ENCODE results near the gene ZNF264. TPM values are rescaled to one million over a fixed set of nuclear protein-coding genes. Genes with fewer than 3 reads are reported as not detected.

ZNF264 gene
- total and polyA plus RNA-seq, 2 donors from 2014 or later: 4.0 to 52.3 TPM

DNA sequence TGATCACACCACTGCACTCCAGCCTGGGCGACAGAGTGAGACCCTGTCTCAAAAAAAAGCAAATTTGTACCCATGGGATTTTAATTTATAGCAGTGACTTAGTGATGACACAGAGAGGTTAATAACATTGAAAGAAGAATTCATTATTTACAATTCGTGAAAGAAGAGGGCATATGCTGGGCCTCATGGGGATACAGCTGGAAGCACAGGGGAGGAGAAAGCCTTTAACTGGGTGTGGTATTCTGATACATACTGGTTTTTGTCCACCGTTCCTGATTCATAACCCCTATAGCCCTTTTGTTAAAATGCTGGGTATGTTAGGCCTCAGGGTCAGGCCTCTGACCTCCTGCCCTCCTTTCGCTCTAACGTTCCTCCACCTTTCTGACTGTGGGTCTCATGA lies 10.9 kb downstream of the ZNF264 start:
- no peaks in the 10 kb centered on the region for H3K4me1 ChIP-seq (ENCODE audit: control insufficient read depth in 2 of 3, insufficient read depth in 2 of 3, low read depth in 1 of 3, low read length in 3 of 3)
- H3K9ac ChIP-seq (ENCODE audit: low read length in 3 of 3): no peak overlapping the region
- no peaks in the 10 kb centered on the region for H3K27me3 ChIP-seq (ENCODE audit: control insufficient read depth, insufficient read depth, low read length)
- no peak overlapping the region for H3K27ac ChIP-seq (ENCODE audit: low read depth in 2 of 2, low read length in 2 of 2)
- H3K36me3 ChIP-seq (ENCODE audit: control insufficient read depth in 2 of 3, insufficient read depth in 3 of 3, low read length in 3 of 3): peaks cover 3 to 21% (median 16%) of the 10 kb centered on the region in 3 donors
- H3K4me3 ChIP-seq (ENCODE audit: low read length in 3 of 3): no peak overlapping the region
- DNase-seq: no peak
- no peaks in the 10 kb centered on the region for H3K9me3 ChIP-seq (ENCODE audit: control insufficient read depth in 2 of 3, insufficient read depth in 1 of 3, low read length in 3 of 3)
- TF ChIP-seq, protein P1, sequence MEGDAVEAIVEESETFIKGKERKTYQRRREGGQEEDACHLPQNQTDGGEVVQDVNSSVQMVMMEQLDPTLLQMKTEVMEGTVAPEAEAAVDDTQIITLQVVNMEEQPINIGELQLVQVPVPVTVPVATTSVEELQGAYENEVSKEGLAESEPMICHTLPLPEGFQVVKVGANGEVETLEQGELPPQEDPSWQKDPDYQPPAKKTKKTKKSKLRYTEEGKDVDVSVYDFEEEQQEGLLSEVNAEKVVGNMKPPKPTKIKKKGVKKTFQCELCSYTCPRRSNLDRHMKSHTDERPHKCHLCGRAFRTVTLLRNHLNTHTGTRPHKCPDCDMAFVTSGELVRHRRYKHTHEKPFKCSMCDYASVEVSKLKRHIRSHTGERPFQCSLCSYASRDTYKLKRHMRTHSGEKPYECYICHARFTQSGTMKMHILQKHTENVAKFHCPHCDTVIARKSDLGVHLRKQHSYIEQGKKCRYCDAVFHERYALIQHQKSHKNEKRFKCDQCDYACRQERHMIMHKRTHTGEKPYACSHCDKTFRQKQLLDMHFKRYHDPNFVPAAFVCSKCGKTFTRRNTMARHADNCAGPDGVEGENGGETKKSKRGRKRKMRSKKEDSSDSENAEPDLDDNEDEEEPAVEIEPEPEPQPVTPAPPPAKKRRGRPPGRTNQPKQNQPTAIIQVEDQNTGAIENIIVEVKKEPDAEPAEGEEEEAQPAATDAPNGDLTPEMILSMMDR (IDR thresholded peaks at IDR 0.05; ENCODE audit: borderline replicate concordance, extremely low read depth, insufficient read depth): no peak
- FAIRE-seq: no peak
- intact Hi-C loops (cut with DNase I): no loop called here

DNA sequence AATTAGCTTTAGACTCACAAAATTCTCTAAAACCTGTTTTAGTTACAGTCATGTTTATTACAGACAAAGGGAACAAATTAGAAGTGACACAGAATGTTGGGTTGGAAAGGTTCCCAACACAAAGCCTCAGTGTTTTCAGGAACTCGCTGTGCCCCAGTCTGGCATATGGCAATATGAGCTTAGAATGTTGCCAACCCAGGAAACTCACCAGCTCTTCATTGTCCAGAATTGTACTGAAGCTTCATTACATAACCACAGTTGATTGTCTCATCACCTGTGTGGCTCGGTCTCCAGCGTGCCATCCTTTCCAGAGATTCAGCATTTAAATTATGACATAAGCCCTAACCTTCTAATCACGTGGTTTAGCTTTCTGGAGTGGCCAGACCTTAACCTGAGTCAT lies 19.1 kb downstream of the ZNF264 start:
- Histone ChIP-seq H3K36me3 (ENCODE audit: control insufficient read depth in 2 of 3, insufficient read depth in 3 of 3, low read length in 3 of 3) (peaks cover 9 to 47% (median 42%) of the 10 kb centered on the region in 3 donors), H3K9me3 (ENCODE audit: control insufficient read depth in 2 of 3, insufficient read depth in 1 of 3, low read length in 3 of 3) (no peaks in the 10 kb centered on the region), H3K27ac (ENCODE audit: low read depth in 2 of 2, low read length in 2 of 2) (no peak overlapping the region), H3K27me3 (ENCODE audit: control insufficient read depth, insufficient read depth, low read length) (no peaks in the 10 kb centered on the region), H3K4me3 (ENCODE audit: low read length in 3 of 3) (no peak overlapping the region), H3K4me1 (ENCODE audit: control insufficient read depth in 2 of 3, insufficient read depth in 2 of 3, low read depth in 1 of 3, low read length in 3 of 3) (no peaks in the 10 kb centered on the region), H3K9ac (ENCODE audit: low read length in 3 of 3) (no peak overlapping the region)
- DNase-seq (no peak), FAIRE-seq (no peak)
- TF ChIP-seq, protein P1 (IDR thresholded peaks at IDR 0.05; ENCODE audit: borderline replicate concordance, extremely low read depth, insufficient read depth): no peak
- intact Hi-C loops (cut with DNase I): no loop called here

DNA sequence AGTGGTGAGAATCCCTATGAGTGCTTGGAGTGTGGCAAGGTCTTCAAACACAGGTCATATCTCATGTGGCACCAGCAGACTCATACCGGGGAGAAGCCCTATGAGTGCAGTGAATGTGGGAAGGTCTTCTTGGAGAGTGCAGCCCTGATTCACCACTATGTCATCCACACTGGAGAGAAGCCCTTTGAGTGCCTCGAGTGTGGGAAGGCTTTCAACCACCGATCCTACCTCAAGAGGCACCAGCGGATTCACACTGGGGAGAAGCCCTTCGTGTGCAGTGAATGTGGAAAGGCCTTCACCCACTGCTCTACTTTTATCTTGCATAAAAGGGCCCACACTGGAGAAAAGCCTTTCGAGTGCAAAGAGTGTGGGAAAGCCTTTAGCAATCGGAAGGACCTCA lies 20.8 kb downstream of the ZNF264 start:
- H3K27me3 ChIP-seq (ENCODE audit: control insufficient read depth, insufficient read depth, low read length): no peaks in the 10 kb centered on the region
- no peak overlapping the region for H3K27ac ChIP-seq (ENCODE audit: low read depth in 2 of 2, low read length in 2 of 2)
- H3K4me3 ChIP-seq (ENCODE audit: low read length in 3 of 3): no peak overlapping the region
- TF ChIP-seq, protein P1 (IDR thresholded peaks at IDR 0.05; ENCODE audit: borderline replicate concordance, extremely low read depth, insufficient read depth): no peak
- intact Hi-C loops (cut with DNase I): no loop called here
- DNase-seq (no peak), FAIRE-seq (no peak)
- H3K4me1 ChIP-seq (ENCODE audit: control insufficient read depth in 2 of 3, insufficient read depth in 2 of 3, low read depth in 1 of 3, low read length in 3 of 3): no peaks in the 10 kb centered on the region
- no peaks in the 10 kb centered on the region for H3K9me3 ChIP-seq (ENCODE audit: control insufficient read depth in 2 of 3, insufficient read depth in 1 of 3, low read length in 3 of 3)
- no peak overlapping the region for H3K9ac ChIP-seq (ENCODE audit: low read length in 3 of 3)
- peaks cover 11 to 42% (median 37%) of the 10 kb centered on the region in 3 donors for H3K36me3 ChIP-seq (ENCODE audit: control insufficient read depth in 2 of 3, insufficient read depth in 3 of 3, low read length in 3 of 3)

DNA sequence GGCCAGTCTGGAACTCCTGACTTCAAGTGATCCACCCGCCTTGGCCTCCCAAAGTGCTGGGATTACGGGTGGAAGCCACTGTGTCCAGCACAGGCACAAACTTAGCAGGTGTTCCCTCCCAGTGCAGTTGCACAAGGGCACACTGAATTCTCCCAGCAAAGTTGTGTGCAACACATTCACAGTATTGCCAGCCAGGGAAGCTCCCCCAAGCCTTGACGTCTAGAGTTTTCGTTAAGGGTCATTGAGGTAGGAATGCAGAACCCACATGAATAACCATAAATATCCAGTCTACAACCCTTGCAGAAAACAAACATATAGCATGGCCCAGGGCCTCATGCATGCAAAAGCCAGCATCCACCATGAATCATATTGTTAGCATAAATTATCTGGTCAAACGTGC lies 36.2 kb downstream of the ZNF264 start:
- no peaks in the 10 kb centered on the region for H3K27me3 ChIP-seq (ENCODE audit: control insufficient read depth, insufficient read depth, low read length)
- TF ChIP-seq, protein P1 (IDR thresholded peaks at IDR 0.05; ENCODE audit: borderline replicate concordance, extremely low read depth, insufficient read depth): no peak
- no peak overlapping the region for H3K4me3 ChIP-seq (ENCODE audit: low read length in 3 of 3)
- no peak overlapping the region for H3K27ac ChIP-seq (ENCODE audit: low read depth in 2 of 2, low read length in 2 of 2)
- H3K9me3 ChIP-seq (ENCODE audit: control insufficient read depth in 2 of 3, insufficient read depth in 1 of 3, low read length in 3 of 3): no peaks in the 10 kb centered on the region
- H3K36me3 ChIP-seq (ENCODE audit: control insufficient read depth in 2 of 3, insufficient read depth in 3 of 3, low read length in 3 of 3): no peaks in the 10 kb centered on the region
- DNase-seq (peak in 3 of 5 donors; percentile 32 to 65 (median 56)), FAIRE-seq (no peak)
- intact Hi-C loops (cut with DNase I): no loop called here
- H3K9ac ChIP-seq (ENCODE audit: low read length in 3 of 3): no peak overlapping the region
- no peaks in the 10 kb centered on the region for H3K4me1 ChIP-seq (ENCODE audit: control insufficient read depth in 2 of 3, insufficient read depth in 2 of 3, low read depth in 1 of 3, low read length in 3 of 3)
